VCaP (cell line): ENCODE measurements around the gene ZIC5.
A peak's percentile ranks its signal among the peaks of the same experiment; 100 is the strongest.

Experiments used
- H3K27ac ChIP-seq: fragments of 450-650 bp; 2 replicates; pipeline ENCODE4 v1.5.1; 2017
- CTCF ChIP-seq: fragments of 450-650 bp; conservative IDR thresholded peaks from 2 replicates; pipeline ENCODE4 v1.5.1; 2017; ENCODE audit warnings: mild to moderate bottlenecking, moderate library complexity

The ZIC5 gene

GRCh38 chr13:99980824-99981734, 9.5 kb upstream of the ZIC5 start:
- TF ChIP-seq CTCF, result no peak
- peak overlapping the region; percentile 63 for H3K27ac ChIP-seq

GRCh38 chr13:99980201-99980823, 8.7 kb upstream of the ZIC5 start:
- H3K27ac ChIP-seq, result peak overlapping the region; percentile 63
- peak; percentile 17 for TF ChIP-seq CTCF

- no peak for TF ChIP-seq CTCF
These were observed 8.1 kb upstream of the ZIC5 start for GRCh38 chr13:99979453-99980200.

GRCh38 chr13:99978799-99979452, 7.4 kb upstream of the ZIC5 start:
- no peak overlapping the region for H3K27ac ChIP-seq
- no peak for TF ChIP-seq CTCF

More at GRCh38 chr13:99979453-99980200, 8.1 kb upstream of the ZIC5 start:
- H3K27ac ChIP-seq, result peak overlapping the region; percentile 63; the same call in 1 of the 2 replicates

GRCh38 chr13:99977912-99978798, 6.6 kb upstream of the ZIC5 start:
- TF ChIP-seq CTCF, result no peak

GRCh38 chr13:99977334-99977911, 5.9 kb upstream of the ZIC5 start:
- TF ChIP-seq CTCF, result no peak
- no peak overlapping the region for H3K27ac ChIP-seq

More at GRCh38 chr13:99977912-99978798, 6.6 kb upstream of the ZIC5 start:
- H3K27ac ChIP-seq, result no peak overlapping the region
